Stimulated activated CD8-positive, alpha-beta memory T cell treated with anti-CD3 and anti-CD28 coated beads, Interleukin-12 subunit alpha, Interleukin-12 subunit beta, amount 100 ng/mL, for 4 hours (primary cell): ENCODE measurements around the gene LSAMP.

ENCODE experiments used
- DNase-seq: peaks from one replicate; pipeline ENCODE4 v3.0.0-alpha.2; 2020; ENCODE audit warnings: low read depth

Gene LSAMP

GRCh38 chr3:116429479-116430269, 15.6 kb downstream of the LSAMP start:
- no peak for DNase-seq

- no peak for DNase-seq
Observed at GRCh38 chr3:116426036-116426435, 19.3 kb downstream of the LSAMP start.

- DNase-seq: no peak
Observed at GRCh38 chr3:116425126-116425525, 20.2 kb downstream of the LSAMP start.

- DNase-seq: no peak
Observed at GRCh38 chr3:116423945-116424344, 21.3 kb downstream of the LSAMP start.

GRCh38 chr3:116423374-116423773, 21.9 kb downstream of the LSAMP start:
- DNase-seq: no peak

- DNase-seq: no peak
Observed at GRCh38 chr3:116417151-116417550, 28.1 kb downstream of the LSAMP start.

- no peak for DNase-seq
Observed at GRCh38 chr3:116413319-116413718, 32.0 kb downstream of the LSAMP start.

- no peak for DNase-seq
Observed at GRCh38 chr3:116408473-116408872, 36.8 kb downstream of the LSAMP start.

- DNase-seq: no peak
Observed at GRCh38 chr3:116405231-116405630, 40.1 kb downstream of the LSAMP start.

- no peak for DNase-seq
Observed at GRCh38 chr3:116399701-116400226, 45.5 kb downstream of the LSAMP start.

GRCh38 chr3:116394365-116394764, 50.9 kb downstream of the LSAMP start:
- no peak for DNase-seq

GRCh38 chr3:116393199-116393598, 52.1 kb downstream of the LSAMP start:
- DNase-seq: no peak

GRCh38 chr3:116392291-116392690, 53.0 kb downstream of the LSAMP start:
- no peak for DNase-seq

- no peak for DNase-seq
Observed at GRCh38 chr3:116391296-116392201, 53.7 kb downstream of the LSAMP start.

GRCh38 chr3:116390318-116390717, 55.0 kb downstream of the LSAMP start:
- DNase-seq: no peak

- DNase-seq: no peak
Observed at GRCh38 chr3:116388867-116389385, 56.4 kb downstream of the LSAMP start.

- DNase-seq: no peak
Observed at GRCh38 chr3:116386168-116386567, 59.1 kb downstream of the LSAMP start.

GRCh38 chr3:116384717-116385116, 60.6 kb downstream of the LSAMP start:
- DNase-seq: no peak

- DNase-seq: no peak
Observed at GRCh38 chr3:116378077-116378476, 67.2 kb downstream of the LSAMP start.

- no peak for DNase-seq
Observed at GRCh38 chr3:116374901-116375300, 70.4 kb downstream of the LSAMP start.

- no peak for DNase-seq
Observed at GRCh38 chr3:116367761-116368395, 77.4 kb downstream of the LSAMP start.

GRCh38 chr3:116356056-116356455, 89.2 kb downstream of the LSAMP start:
- no peak for DNase-seq
